Measurements from ENCODE around the gene TPD52L1. TPM values are rescaled to one million over a fixed set of nuclear protein-coding genes. Genes with fewer than 3 reads are reported as not detected.

Gene TPD52L1
- total and polyA plus RNA-seq, 2 experiments from 2014 or later, result 22.8 to 24.0 TPM

DNA sequence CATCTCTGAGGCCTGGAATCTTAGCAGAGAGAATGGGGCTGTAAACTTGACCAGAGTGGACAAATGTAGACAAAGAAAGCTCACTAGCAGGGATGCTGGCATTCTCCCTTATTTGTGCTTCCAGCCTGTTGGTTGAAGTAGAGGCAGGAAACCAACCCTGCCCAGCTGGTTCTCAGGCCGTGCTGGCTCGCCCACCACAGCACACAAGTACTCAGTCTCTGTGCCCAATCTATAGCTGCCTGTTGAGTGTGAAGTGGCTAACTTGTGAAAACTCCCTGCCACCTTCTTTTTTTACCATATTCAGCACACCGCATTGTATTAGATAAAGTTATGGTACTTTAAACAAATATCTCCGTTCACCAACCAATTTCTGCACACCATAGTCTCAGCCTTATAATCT lies 110.9 kb downstream of the TPD52L1 start:
- Histone ChIP-seq H3K4me2 (no peak overlapping the region), H3K27me3 (ENCODE audit: insufficient read depth) (no peaks in the 10 kb centered on the region), H4K20me1 (replicated peaks; ENCODE audit: insufficient read depth) (no peaks in the 10 kb centered on the region), H3K4me3 (no peak overlapping the region), H3K27ac (ENCODE audit: low read depth) (no peak overlapping the region), H3K79me2 (replicated peaks; ENCODE audit: insufficient read depth) (no peaks in the 10 kb centered on the region), H2AFZ (no peak overlapping the region), H3F3A (replicated peaks; ENCODE audit: low read depth) (no peaks in the 10 kb centered on the region), H3K4me1 (ENCODE audit: insufficient read depth) (peaks cover 9% of the 10 kb centered on the region), H3K36me3 (ENCODE audit: insufficient read depth) (no peaks in the 10 kb centered on the region), H3K9me2 (ENCODE audit: insufficient read depth) (no peaks in the 10 kb centered on the region)
- Mint-ChIP-seq H3K27me3 (ENCODE audit: insufficient read depth, low read depth, poor library complexity) (peaks cover 1% of the 10 kb centered on the region), H3K4me3 (no peak overlapping the region), H3K27ac (no peak overlapping the region), H3K4me1 (peaks cover 13% of the 10 kb centered on the region; the same call in 2 of the 3 replicates), H3K9me3 (no peaks in the 10 kb centered on the region), H3K36me3 (ENCODE audit: low read depth) (no peaks in the 10 kb centered on the region)
- ATAC-seq, result no peak
- DNase-seq (ENCODE audit: low spot score), result no peak
- TF ChIP-seq EZH2 (IDR thresholded peaks at IDR 0.05; ENCODE audit: low read depth, unreplicated experiment), result no peak
- TF ChIP-seq ZNF331 (CRISPR knock-in tag; IDR thresholded peaks at IDR 0.05; ENCODE audit: low read depth), result no peak
- TF ChIP-seq ZNF462 (CRISPR knock-in tag; IDR thresholded peaks at IDR 0.05), result no peak
- TF ChIP-seq EZH2phosphoT487 (IDR thresholded peaks at IDR 0.05; ENCODE audit: unreplicated experiment), result no peak

DNA sequence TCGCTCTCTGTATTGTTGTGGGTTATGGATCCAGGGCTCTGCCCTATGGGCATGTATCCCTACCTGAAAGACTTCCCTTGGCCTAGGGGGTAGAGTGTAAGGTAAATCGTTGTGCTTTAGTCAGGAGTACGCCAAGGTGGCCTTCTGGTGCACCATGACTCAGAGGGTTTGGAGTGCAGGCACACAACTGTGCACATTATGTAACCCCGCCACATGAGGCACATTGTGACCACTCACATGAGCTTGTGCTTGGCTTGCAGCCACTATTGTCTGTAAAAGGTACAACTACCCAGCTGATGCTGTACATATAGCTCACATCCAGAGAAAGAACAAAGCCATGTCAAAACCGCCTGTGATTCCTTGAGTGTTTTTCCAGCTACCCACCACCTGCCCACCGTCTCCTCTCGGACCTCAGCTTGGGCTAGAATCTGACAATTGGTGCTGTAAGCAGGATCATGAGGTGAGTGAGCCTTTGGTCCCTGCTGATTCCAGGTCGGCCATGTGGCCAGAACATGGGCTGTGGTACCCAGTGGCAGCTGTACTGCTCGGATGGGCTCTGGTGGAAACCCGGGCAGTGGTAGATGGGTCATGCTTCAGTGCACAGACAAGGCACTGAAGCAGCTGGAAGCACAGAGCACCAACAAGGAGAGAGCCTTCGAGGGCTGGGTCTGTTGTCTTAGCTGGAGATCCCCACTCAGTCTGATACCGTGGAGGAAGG lies 114.4 kb downstream of the TPD52L1 start:
- Histone ChIP-seq H3K36me3 (ENCODE audit: insufficient read depth) (no peaks in the 10 kb centered on the region), H3K27me3 (ENCODE audit: insufficient read depth) (no peaks in the 10 kb centered on the region), H3K4me2 (no peak overlapping the region), H3K4me3 (no peak overlapping the region), H2AFZ (no peak overlapping the region), H3K79me2 (replicated peaks; ENCODE audit: insufficient read depth) (no peaks in the 10 kb centered on the region), H3F3A (replicated peaks; ENCODE audit: low read depth) (no peaks in the 10 kb centered on the region), H3K9me2 (ENCODE audit: insufficient read depth) (0 out of 2 replicates have a peak, but pooled peaks cover 5% of the 10 kb centered on the region), H3K27ac (ENCODE audit: low read depth) (no peak overlapping the region), H3K4me1 (ENCODE audit: insufficient read depth) (peaks cover 4% of the 10 kb centered on the region), H4K20me1 (replicated peaks; ENCODE audit: insufficient read depth) (no peaks in the 10 kb centered on the region; the same call in 1 of the 2 replicates)
- Mint-ChIP-seq H3K27ac (no peak overlapping the region), H3K4me3 (no peak overlapping the region), H3K9me3 (no peaks in the 10 kb centered on the region), H3K27me3 (ENCODE audit: insufficient read depth, low read depth, poor library complexity) (peaks cover 1% of the 10 kb centered on the region), H3K36me3 (ENCODE audit: low read depth) (peaks cover 5% of the 10 kb centered on the region; the same call in 1 of the 3 replicates), H3K4me1 (peaks cover 3% of the 10 kb centered on the region; the same call in 2 of the 3 replicates)
- ATAC-seq, result no peak
- no peak for DNase-seq (ENCODE audit: low spot score)
- TF ChIP-seq, protein P1, sequence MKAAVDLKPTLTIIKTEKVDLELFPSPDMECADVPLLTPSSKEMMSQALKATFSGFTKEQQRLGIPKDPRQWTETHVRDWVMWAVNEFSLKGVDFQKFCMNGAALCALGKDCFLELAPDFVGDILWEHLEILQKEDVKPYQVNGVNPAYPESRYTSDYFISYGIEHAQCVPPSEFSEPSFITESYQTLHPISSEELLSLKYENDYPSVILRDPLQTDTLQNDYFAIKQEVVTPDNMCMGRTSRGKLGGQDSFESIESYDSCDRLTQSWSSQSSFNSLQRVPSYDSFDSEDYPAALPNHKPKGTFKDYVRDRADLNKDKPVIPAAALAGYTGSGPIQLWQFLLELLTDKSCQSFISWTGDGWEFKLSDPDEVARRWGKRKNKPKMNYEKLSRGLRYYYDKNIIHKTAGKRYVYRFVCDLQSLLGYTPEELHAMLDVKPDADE (IDR thresholded peaks at IDR 0.05), result no peak
- TF ChIP-seq, protein P2, sequence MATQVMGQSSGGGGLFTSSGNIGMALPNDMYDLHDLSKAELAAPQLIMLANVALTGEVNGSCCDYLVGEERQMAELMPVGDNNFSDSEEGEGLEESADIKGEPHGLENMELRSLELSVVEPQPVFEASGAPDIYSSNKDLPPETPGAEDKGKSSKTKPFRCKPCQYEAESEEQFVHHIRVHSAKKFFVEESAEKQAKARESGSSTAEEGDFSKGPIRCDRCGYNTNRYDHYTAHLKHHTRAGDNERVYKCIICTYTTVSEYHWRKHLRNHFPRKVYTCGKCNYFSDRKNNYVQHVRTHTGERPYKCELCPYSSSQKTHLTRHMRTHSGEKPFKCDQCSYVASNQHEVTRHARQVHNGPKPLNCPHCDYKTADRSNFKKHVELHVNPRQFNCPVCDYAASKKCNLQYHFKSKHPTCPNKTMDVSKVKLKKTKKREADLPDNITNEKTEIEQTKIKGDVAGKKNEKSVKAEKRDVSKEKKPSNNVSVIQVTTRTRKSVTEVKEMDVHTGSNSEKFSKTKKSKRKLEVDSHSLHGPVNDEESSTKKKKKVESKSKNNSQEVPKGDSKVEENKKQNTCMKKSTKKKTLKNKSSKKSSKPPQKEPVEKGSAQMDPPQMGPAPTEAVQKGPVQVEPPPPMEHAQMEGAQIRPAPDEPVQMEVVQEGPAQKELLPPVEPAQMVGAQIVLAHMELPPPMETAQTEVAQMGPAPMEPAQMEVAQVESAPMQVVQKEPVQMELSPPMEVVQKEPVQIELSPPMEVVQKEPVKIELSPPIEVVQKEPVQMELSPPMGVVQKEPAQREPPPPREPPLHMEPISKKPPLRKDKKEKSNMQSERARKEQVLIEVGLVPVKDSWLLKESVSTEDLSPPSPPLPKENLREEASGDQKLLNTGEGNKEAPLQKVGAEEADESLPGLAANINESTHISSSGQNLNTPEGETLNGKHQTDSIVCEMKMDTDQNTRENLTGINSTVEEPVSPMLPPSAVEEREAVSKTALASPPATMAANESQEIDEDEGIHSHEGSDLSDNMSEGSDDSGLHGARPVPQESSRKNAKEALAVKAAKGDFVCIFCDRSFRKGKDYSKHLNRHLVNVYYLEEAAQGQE (IDR thresholded peaks at IDR 0.05; ENCODE audit: unreplicated experiment), result no peak
- TF ChIP-seq EZH2phosphoT487 (IDR thresholded peaks at IDR 0.05; ENCODE audit: unreplicated experiment) (no peak), EZH2 (IDR thresholded peaks at IDR 0.05; ENCODE audit: low read depth, unreplicated experiment) (no peak)

All from GM23338 (cell line).